ENCODE results near the gene OOSP1.
"Not testable (repeated sequence)": the region's sequence is repeated elsewhere in the genome, so short reads cannot be mapped to it uniquely, and the experiment has no call there.

The OOSP1 gene

DNA sequence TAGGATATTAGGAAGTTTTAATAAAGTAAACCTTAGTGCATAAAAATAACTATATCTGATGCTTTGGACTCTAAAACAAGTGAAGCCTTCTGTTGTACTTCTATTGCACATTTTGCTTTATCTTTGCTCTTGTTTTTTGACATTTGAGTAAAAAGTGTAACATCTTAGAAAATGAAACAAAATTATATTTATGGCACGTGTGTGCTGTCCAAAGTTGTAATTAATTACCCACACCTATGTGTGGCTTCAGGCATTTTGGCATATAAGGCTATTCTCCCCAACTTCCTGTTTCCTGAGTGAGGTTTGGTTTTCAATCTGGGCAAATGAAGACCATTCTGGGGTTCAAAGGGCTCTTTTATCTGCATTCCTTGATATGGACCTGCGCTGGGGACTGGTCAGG lies at the start of gene OOSP1:
TSS of gene OOSP1 (plus strand) at position 301 of the 400 bp plus-strand sequence. CDS start at position 324, 23 bp downstream.
- DNase-seq: no peak

DNA sequence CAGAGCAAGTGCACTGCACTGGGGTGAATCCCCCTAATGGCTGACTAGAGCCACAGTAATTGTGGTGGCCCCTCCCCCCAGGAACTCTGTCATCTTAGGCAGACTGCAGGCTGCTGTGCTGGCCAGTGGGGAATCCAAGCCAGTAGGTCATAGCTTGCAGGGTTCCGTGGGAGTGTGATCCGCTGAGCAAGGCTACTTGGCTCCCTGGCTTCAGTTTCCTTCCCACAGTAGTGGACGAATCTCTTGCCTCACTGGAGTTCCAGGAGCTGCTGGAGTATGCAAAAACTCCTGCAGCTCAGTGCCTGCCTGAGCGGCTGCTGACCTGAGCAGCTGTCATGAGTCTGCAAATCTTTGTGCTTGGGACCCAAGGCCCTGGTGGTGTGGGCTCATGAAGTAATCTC lies 46.5 kb upstream of the OOSP1 start:
- DNase-seq: no peak

DNA sequence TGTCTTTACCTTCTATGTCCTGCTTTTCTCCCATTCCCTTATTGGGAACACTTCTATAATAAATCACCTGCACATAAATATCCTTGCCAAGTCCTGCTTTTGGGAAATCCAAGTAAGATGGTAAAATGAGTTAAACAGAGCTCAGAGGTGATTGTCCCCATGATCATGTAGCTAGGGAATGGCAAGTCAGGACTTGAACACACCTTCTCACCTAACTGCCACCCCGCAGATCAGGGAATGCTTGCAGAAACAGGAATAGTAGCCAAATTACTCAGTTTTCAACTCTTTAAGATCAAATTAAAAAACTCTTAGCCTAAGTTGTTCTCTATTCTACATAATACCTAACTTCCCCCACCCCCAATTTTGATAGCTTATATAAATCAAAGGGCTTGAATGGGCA lies 43.6 kb upstream of the OOSP1 start:
- DNase-seq: no peak

GRCh38 chr11:59898046-59898445 lies 40.2 kb upstream of the OOSP1 start:
- DNase-seq: no peak

DNA sequence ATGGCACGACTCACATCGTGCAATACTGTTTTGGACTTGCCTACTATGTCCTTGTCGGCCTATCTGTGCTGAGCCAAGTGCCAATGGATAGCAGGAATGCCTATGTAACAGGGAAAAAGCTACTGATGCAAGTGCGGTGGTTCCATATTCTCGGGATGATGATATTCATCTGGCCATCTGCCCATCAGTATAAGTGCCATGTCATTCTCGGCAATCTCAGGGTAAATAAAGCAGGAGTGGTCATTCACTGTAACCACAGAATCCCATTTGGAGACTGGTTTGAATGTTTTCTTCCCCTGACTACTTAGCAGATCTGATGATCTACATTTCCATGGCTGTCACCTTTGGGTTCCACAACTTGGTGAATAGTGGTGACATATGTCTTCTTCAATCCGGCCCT lies 39.6 kb upstream of the OOSP1 start:
- no peak for DNase-seq

GRCh38 chr11:59899532-59899931 lies 38.7 kb upstream of the OOSP1 start:
- DNase-seq: no peak

DNA sequence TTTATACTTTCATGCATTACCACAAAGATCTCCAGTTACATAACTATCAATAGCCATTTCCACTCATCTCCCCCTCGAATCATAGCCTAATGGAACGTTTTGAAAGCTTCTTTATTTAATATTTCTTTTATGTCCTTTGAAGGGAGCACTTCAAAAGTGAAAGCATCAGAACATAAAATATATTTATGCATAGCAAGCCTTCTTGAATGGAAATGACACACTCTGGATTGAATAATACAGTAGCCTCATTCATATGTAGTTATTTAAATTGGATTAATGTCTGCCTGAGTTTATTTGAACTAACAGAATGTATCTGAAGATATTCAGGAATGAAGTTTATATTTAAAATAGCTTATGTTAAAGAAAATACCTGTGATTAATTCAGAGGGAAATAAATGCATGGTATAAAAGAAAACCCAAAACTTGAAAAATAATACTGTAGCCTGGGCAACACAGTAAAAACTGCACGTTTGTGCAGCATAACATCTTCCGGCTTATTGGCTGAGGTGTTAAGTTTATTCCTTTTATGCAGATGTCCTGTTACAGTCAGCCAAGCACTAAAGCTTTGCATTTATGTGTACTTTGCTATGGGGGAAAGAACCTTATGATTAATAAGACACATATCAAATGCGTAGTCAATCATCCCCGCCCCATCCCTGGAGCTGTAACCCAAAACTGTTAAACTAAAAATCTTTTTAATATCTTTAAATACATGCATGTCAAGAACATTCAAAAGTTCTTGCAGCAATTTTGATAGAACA lies 37.7 kb upstream of the OOSP1 start:
- DNase-seq: no peak

DNA sequence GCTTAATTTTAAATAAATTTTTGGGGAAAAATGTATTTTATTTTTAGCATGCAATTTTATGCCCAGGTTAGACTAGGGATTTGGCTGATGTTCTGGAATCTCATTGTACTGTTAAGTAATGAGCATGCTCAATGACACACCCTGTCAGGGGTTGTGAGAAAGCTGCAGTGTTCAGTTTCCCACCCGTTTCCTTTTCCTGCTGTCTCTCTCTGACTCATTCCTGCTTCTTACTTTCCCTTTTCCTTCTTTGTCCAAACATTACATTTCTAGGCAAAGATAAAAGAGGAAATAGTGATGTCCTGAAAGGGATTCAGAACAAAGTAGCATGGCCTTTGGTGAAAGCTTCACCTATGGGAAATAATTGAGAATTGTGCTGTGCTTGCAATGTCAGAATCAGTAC lies 36.9 kb upstream of the OOSP1 start:
- DNase-seq: no peak

GRCh38 chr11:59903569-59903968 lies 34.7 kb upstream of the OOSP1 start:
- DNase-seq: not testable (repeated sequence)

- no peak for DNase-seq
These were observed 19.8 kb upstream of the OOSP1 start for GRCh38 chr11:59918480-59918879.

DNA sequence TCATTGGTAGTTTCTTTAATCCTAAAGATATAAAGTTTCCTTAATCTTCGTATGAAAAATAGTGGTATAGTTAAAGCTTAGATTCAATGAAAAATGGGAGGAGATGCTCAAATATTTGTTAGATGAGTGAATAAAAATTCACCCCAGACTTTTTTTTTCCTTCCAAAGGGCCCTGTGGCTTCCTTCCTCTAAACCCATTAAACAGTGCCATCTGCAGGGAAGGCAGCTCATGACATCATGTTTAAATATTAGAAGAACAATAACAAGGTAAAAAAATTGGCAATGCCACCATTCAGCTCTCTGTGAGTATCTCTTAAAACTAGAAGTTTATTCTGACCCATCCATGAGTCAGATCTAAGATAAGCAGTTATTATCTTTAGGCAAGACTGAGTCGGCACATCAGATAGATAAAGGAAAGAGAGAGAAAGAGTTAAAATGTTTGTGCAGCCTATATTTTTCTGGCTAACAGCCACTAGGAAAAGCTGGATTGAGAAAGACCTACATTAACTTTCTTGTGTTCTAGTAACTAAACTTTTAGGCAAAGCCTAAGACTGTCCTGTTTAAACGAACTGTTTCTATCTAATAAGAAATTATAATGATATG lies 19.1 kb upstream of the OOSP1 start:
- DNase-seq: no peak

DNA sequence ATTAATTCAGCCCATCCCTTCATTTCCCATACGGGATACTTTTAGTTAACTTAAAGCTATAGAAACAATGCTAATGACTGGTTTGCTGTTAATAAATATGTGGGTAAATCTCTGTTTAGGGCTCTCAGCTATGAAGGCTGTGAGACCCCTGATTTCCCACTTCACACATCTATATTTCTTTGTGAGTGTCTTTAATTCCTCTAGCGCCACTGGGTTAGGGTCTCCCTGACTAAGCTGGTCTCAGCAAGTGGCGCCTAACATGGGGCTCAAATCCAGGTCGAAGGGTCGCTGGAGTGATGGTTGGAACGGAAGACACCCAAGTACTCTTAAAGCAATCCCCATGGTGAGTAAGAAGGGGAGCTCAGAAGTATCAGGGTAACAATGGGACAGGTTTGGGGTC lies 14.4 kb upstream of the OOSP1 start:
- DNase-seq: no peak

DNA sequence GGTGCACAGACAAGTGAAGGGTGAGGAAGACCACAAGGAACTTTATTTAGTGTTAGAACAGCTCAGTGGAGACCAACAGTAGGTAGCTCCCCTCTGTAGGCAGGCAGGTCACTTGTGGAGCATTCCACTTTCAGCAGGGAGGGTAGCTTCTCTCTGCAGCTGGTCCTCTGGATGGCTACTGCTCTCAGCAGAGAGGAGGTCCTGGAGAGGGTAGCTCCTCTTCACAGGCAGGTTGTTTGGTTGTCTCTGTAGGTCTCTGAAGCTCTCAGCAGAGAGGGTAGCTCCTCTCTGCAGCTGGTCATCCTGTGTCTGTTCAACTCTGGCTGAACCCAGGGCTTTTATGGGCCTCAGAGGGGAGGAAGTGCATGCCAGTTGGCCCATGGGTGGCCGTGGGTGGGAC lies 6.5 kb upstream of the OOSP1 start:
- DNase-seq: no peak

DNA sequence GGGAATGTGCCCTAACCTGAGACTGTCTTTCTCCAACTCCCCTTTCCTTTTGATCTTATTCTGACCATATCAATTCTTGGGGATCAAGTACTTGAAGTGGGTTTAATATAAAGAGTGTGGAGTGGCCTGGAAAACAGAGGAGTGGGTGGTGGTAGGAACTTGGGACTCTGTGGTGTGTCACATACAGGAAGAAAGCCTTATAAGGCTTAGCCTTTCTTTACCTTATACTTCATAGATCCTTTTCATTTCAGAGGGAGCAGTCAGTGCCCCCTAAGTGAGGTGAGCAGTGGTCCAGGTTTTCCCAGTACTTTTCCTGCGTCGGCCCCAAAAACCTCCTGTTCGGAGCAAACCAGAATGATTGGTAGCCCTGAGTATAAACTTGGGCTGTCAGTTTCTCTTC lies 486 bp downstream of the OOSP1 start:
- DNase-seq: no peak

DNA sequence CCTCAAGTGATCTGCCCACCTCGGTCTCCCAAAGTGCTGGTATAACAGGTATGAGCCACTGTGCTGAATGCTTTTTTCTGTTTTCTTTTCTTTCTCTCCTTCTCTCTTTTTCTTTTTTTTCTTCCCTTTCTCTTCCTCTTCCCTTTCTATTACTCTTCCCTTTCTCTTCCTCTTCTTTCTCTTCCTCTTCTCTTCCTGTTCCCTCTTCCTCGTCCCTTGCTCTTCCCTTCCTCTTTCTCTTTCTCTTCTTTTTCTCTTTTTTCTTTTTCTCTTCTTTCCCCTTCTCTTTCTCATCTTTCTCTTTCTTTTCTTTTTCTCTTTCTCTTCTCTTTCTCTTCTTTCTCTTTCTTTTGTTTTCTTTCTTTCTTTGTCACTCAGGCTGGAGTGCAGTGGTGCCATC lies 1.2 kb downstream of the OOSP1 start:
- DNase-seq: no peak

DNA sequence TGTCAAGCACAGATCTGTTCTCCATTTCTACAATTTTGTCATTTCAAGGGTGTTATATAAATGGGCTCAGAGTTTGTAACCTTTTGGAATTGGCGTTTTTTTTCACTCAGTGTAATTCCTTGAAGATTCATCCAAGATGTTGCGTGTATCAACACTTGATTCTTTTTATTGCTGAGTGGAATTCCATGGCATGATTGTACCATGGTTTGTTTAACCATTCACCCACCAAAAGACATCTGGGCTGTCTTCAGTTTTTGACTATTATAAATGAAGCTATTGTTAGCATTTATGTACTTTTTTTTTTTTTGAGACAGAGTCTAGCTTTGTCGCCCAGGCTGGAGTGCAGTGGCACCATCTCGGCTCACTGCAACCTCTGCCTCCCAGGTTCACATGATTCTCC lies 2.9 kb downstream of the OOSP1 start:
- DNase-seq: no peak

DNA sequence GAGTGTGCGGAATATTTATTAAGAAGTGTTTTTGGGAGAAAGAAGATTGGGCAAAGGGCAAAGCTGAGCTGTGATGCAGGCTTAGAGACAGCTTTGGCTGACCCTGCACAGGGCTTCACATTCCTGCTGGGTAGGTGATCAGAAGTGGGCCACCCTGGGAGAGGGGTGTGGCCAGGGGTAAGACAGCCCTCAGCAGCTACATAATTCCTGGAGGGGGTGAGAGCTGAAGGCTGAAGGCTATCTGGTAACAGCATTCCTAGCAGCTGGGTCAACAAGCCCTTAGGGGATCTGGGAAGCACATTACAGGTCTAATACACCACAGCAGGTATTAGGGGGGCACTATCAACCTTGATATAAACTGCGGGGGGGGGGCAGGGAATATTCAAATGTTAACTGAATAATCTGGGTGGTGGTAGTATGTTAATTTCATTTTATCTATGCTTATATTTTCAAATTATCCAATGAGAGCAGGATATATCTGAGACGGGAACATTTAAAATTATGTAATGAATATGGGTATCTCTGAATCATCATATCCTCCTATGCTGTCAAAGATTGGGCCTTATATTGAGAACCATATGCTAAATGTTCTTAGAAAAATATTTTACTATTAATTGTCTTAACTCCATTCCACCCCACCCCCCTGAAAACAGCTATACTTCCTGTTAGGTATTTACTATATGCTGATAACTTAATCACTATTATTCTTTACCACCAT lies 5.9 kb downstream of the OOSP1 start:
- no peak for DNase-seq

DNA sequence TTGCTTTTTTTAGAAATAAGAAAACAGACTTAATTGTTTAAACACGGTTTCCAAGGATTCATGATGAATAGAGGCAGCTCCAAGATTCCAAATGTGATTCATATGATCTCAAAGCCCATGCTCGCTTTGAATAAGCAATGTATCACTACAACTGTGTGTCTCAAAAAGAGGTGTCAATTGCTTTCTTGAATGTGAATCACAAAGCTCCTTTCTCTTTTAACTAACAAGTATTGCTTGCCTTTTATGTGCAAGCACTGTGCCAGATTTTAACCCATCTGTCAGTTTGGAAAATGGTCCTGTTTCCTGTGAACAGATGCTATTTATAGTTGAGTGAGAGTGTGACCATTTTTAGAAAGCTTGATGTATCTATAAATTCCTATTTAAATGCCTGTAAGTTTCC lies 6.5 kb downstream of the OOSP1 start:
- DNase-seq: no peak

GRCh38 chr11:59953463-59954218 lies 15.4 kb downstream of the OOSP1 start:
- no peak for DNase-seq

DNA sequence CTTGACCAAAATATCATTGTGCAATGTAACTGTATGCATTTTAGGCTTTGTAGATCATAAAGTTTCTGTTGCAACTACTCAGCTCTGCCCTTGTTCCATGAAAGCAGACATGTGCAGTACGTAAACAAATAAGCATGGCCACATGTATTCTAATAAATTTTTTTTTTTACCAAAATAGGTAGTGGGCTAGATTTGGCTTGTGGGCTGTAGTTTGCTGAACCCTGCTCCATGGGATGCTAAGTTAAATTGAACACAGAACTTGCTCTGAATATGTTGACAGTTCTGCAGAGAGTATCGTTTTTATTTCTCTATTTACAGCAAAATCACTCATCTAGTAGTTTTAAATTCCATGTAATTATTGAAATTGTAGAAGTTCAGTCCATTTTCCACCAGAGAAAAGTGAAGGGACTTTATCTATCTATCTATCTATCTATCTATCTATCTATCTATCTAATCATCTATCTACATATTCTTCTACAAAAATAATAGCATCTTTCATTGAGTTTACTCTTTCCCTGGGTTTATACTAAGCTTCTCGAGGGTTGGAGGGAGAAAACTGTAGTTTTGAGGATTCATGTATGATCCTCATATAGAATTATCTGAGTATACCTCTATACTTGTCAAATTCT lies 16.1 kb downstream of the OOSP1 start:
- DNase-seq: no peak

DNA sequence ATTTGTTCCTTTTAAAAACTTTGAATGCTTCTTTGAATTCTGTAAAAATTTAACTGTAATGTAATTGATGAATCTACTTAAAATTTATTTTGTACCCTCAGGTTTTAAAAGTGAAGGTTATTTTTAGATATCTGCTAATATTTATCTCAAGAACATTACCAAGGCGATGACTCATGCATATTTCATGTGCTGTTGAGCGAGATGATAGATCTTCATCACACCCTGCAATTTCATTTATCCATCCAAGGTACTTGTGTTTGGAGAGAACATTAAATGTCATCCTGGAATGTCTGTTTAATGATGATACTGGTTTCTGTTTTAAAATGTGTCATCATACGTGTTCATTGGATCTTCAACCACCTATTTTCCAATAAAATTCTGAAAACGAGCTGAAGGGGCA lies 18.9 kb downstream of the OOSP1 start:
- DNase-seq: no peak

DNA sequence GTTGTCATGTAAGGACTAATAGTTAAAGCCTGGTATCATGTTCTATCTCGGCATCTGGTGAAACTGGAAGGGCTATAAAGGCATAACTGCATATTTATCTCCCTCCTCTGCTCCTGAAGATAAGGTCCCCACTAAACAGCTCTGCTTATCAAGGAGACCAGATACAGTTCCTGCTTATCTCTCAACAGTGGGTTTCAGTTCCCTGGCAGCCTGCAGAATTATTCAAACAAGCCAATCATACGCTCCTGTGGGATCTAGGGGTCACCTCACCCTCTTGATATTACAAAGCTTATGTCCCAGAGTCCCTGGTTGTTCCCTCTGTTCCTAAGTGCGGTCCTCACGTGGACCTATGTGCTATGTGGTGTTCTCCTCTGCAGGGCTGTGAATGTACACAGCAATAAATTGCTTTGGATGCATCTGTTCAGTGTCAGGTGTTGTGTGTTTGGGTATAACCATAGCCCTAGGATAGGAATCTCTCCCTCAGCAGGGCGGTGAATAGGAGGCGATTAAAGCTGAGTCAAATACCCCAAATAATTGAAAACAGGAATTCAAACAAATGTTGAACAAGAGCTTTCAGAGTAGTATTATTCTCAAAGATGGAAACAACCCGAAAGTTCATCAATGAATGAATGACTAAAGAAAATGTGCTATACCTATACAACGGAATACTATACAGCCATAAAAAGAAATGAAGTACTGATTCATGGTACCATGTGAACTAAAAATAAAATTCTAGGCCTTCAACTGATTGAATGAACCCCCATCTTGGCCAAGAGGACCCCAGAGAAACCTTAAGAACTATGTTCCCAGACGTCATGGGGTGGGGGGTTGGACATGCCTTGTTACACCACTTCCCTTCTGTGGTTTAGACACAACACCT lies 22.5 kb downstream of the OOSP1 start:
- DNase-seq: no peak

All from activated CD4-positive, CD25-positive, alpha-beta regulatory T cell (primary cell).